Activated T-cell treated with anti-CD3 and anti-CD28 coated beads for 48 hours (primary cell): ENCODE results near the gene OPN1MW3.
"Not testable (repeated sequence)": the region's sequence is repeated elsewhere in the genome, so short reads cannot be mapped to it uniquely, and the experiment has no call there.

ENCODE experiments used
- DNase-seq: peaks from one replicate; pipeline ENCODE4 v3.0.0-alpha.2; 2020; ENCODE audit warnings: low read depth

OPN1MW3 gene

GRCh38 chrX:154296731-154297130 lies 39.3 kb downstream of the OPN1MW3 start:
- no peak for DNase-seq

- DNase-seq: no peak
These were observed 40.9 kb downstream of the OPN1MW3 start for GRCh38 chrX:154298312-154298711.

GRCh38 chrX:154300816-154301215 lies 43.4 kb downstream of the OPN1MW3 start:
- DNase-seq: no peak

GRCh38 chrX:154302998-154303397 lies 45.6 kb downstream of the OPN1MW3 start:
- DNase-seq: not testable (repeated sequence)

GRCh38 chrX:154303476-154303875 lies 46.1 kb downstream of the OPN1MW3 start:
- no peak for DNase-seq

- no peak for DNase-seq
These were observed 47.5 kb downstream of the OPN1MW3 start for GRCh38 chrX:154304846-154305245.

- no peak for DNase-seq
These were observed 48.3 kb downstream of the OPN1MW3 start for GRCh38 chrX:154305541-154306205.

- no peak for DNase-seq
These were observed 49.8 kb downstream of the OPN1MW3 start for GRCh38 chrX:154307202-154307601.

- peak; percentile 61 for DNase-seq
These were observed 50.9 kb downstream of the OPN1MW3 start for GRCh38 chrX:154308108-154308946.

- no peak for DNase-seq
These were observed 51.8 kb downstream of the OPN1MW3 start for GRCh38 chrX:154309041-154309775.

GRCh38 chrX:154310616-154311536 lies 53.5 kb downstream of the OPN1MW3 start:
- DNase-seq: no peak

- no peak for DNase-seq
These were observed 54.7 kb downstream of the OPN1MW3 start for GRCh38 chrX:154312116-154312515.

GRCh38 chrX:154313147-154313546 lies 55.8 kb downstream of the OPN1MW3 start:
- no peak for DNase-seq

GRCh38 chrX:154315416-154315815 lies 58.0 kb downstream of the OPN1MW3 start:
- DNase-seq: no peak

- DNase-seq: no peak
These were observed 60.1 kb downstream of the OPN1MW3 start for GRCh38 chrX:154317391-154317995.

- no peak for DNase-seq
These were observed 63.0 kb downstream of the OPN1MW3 start for GRCh38 chrX:154320406-154320805.
